Neural cell (in vitro differentiated cells): ENCODE measurements around the gene GSE1.

Experiments used
- CTCF ChIP-seq: fragments of 450-650 bp; IDR thresholded peaks from 2 replicates; pipeline ENCODE4 v1.5.1; 2014; ENCODE audit warnings: antibody characterized with exemption, mild to moderate bottlenecking, moderate library complexity; ENCODE audit not compliant: poor library complexity, severe bottlenecking
- EP300 ChIP-seq: fragments of 450-650 bp; conservative IDR thresholded peaks from 2 replicates; pipeline ENCODE4 v1.6.1; 2014; ENCODE audit warnings: antibody characterized with exemption, mild to moderate bottlenecking, moderate library complexity; ENCODE audit not compliant: poor library complexity, severe bottlenecking
- EZH2 ChIP-seq: fragments of 200-600, 300-800 bp; shearing (Covaris generic), sonication (generic); IDR thresholded peaks from 2 replicates; pipeline ENCODE4 v1.6.1; 2014; ENCODE audit warnings: antibody characterized with exemption, low read length, borderline replicate concordance, mild to moderate bottlenecking; ENCODE audit not compliant: insufficient read depth, poor library complexity, severe bottlenecking
- MXI1 ChIP-seq: fragments of 450-650 bp; conservative IDR thresholded peaks from 2 replicates; pipeline ENCODE4 v1.6.1; 2014; ENCODE audit warnings: antibody characterized with exemption, mild to moderate bottlenecking; ENCODE audit not compliant: poor library complexity, severe bottlenecking
- POLR2AphosphoS5 ChIP-seq: IDR thresholded peaks from 2 replicates; pipeline ENCODE4 v1.6.1; 2012
- RAD21 ChIP-seq: fragments of 450-650 bp; conservative IDR thresholded peaks from 2 replicates; pipeline ENCODE4 v1.6.1; 2014; ENCODE audit warnings: antibody characterized with exemption, mild to moderate bottlenecking, moderate library complexity
- REST ChIP-seq: IDR thresholded peaks from 2 replicates; pipeline ENCODE4 v1.6.1; 2012; ENCODE audit warnings: borderline replicate concordance
- SMC3 ChIP-seq: fragments of 450-650 bp; conservative IDR thresholded peaks from 2 replicates; pipeline ENCODE4 v1.6.1; 2014; ENCODE audit warnings: antibody characterized with exemption, mild to moderate bottlenecking, moderate library complexity; ENCODE audit not compliant: poor library complexity
- TAF1 ChIP-seq: IDR thresholded peaks from 2 replicates; pipeline ENCODE4 v1.6.1; 2012; ENCODE audit warnings: low read depth

GRCh38 chr16:85609539-85609938 lies 3.6 kb upstream of the GSE1 start:
- TF ChIP-seq EZH2: no peak
- TF ChIP-seq CTCF: no peak
- TF ChIP-seq EP300: no peak
- TF ChIP-seq REST: no peak
- TF ChIP-seq SMC3: no peak
- TF ChIP-seq POLR2AphosphoS5: no peak
- TF ChIP-seq RAD21: no peak
- no peak for TF ChIP-seq TAF1
- no peak for TF ChIP-seq MXI1
